Measurements from ENCODE around the gene UBE3D. TPM values are rescaled to one million over a fixed set of nuclear protein-coding genes. Genes with fewer than 3 reads are reported as not detected.

Gene UBE3D
- total and polyA plus RNA-seq, 2 of the 8 experiments (the other 6 are each of a cell fraction or from before 2014, with no cell fraction given), result 5.7 to 16.3 TPM

DNA sequence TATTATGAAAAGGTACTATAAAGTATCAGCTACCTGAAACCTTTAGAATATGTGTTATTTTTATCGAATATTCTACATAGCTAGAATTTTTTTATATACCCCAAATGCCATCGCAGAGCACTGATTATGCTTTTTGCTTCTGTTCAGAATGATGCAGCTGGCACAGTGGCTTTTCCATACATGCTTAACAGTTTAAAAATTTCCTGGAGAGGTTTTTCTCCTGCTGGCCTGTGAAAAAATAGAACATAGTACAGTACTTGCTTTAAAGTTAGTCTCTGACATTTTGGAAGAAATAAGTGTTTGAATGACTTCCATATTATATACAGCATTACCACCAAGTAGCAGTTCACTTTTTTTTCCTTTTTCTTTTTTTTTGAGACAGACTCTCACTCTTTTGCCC lies 7.1 kb upstream of the UBE3D start:
- ChIA-PET POLR2A (ENCODE audit: partially characterized antibody) (no interaction called here), CTCF (ENCODE audit: partially characterized antibody) (no interaction called here)
- Histone ChIP-seq H4K91ac (replicated peaks; ENCODE audit: insufficient read length, low read length) (no peak overlapping the region), H3K56ac (replicated peaks; ENCODE audit: insufficient read length, low read depth, low read length) (no peak overlapping the region), H3K14ac (ENCODE audit: insufficient read length) (no peak overlapping the region), H2AFZ (ENCODE audit: low read length) (no peak overlapping the region), H3K23me2 (ENCODE audit: low read depth, low read length) (no peaks in the 10 kb centered on the region), H3K79me2 (ENCODE audit: control insufficient read depth in 1 of 2, insufficient read depth in 2 of 2, low read length in 2 of 2) (peaks cover 0 to 63% of the 10 kb centered on the region in 2 experiments; a peak in 3 of 4 replicates), H3K9ac (replicated peaks in 1 of 4; ENCODE audit: extremely low read depth in 1 of 4, low read depth in 3 of 4, low read length in 3 of 4) (no peak overlapping the region), H3K4me2 (ENCODE audit: insufficient read depth in 1 of 2, low read depth in 2 of 2, low read length in 2 of 2) (no peak overlapping the region), H3K79me1 (ENCODE audit: low read depth, low read length) (no peaks in the 10 kb centered on the region; the same call in 1 of the 2 replicates), H3K27ac (ENCODE audit: low read depth, low read length) (no peak overlapping the region), H2BK12ac (ENCODE audit: low read depth, low read length) (no peak overlapping the region), H3K4me1 (replicated peaks in 1 of 4; ENCODE audit: control insufficient read depth in 3 of 4, insufficient read depth in 4 of 4, low read length in 3 of 4) (peaks cover 0 to 15% (median 4%) of the 10 kb centered on the region in 4 experiments; a peak in 2 of 7 replicates), H4K20me1 (replicated peaks in 1 of 2; ENCODE audit: control insufficient read depth in 1 of 2, insufficient read depth in 2 of 2, low read length in 2 of 2) (no peaks in the 10 kb centered on the region), H3K27me3 (replicated peaks in 1 of 4; ENCODE audit: control insufficient read depth in 3 of 4, extremely low read depth in 1 of 4, insufficient read depth in 3 of 4, low read length in 3 of 4) (no peaks in the 10 kb centered on the region), H3K4me3 (ENCODE audit: extremely low read depth in 1 of 4, insufficient read depth in 2 of 4, low read depth in 3 of 4, low read length in 4 of 4) (no peak overlapping the region), H2BK120ac (replicated peaks; ENCODE audit: low read depth, low read length) (no peak overlapping the region), H3K4ac (replicated peaks; ENCODE audit: insufficient read length, low read depth, low read length) (no peak overlapping the region), H4K5ac (ENCODE audit: insufficient read length, low read depth, low read length) (no peak overlapping the region), H2BK15ac (ENCODE audit: low read length) (no peak overlapping the region), H3K23ac (ENCODE audit: insufficient read length) (no peak overlapping the region), H2BK5ac (ENCODE audit: low read depth, low read length) (no peak overlapping the region), H3K36me3 (ENCODE audit: control insufficient read depth in 2 of 4, insufficient read depth in 4 of 4, low read length in 3 of 4) (no peaks in the 10 kb centered on the region), H3K9me3 (ENCODE audit: insufficient read depth in 2 of 2, low read depth in 1 of 2, low read length in 1 of 2) (no peaks in the 10 kb centered on the region), H2AK5ac (ENCODE audit: low read depth, low read length) (no peak overlapping the region), H3K18ac (ENCODE audit: extremely low read depth, low read length) (no peak overlapping the region), H2BK20ac (ENCODE audit: low read length) (no peak overlapping the region), H4K8ac (ENCODE audit: extremely low read depth, insufficient read depth, low read length) (no peak overlapping the region)
- WGBS, 2 experiments (ENCODE audit: extremely low coverage in 1 of 2, insufficient coverage in 1 of 2, insufficient read length in 1 of 2, insufficient replicate concordance in 2 of 2, low coverage in 1 of 2, low lambda C conversion rate in 2 of 2, missing lambda C conversion rate in 1 of 2), result 90% methylated on average over 2 of the region's 2 CpGs; no CpG with 5 or more reads in 1 of the 2 experiments
- TF ChIP-seq SRF (IDR thresholded peaks at IDR 0.05; ENCODE audit: low read depth, low read length) (no peak), BCL11A (IDR thresholded peaks at IDR 0.05; ENCODE audit: low read depth in 2 of 2, low read length in 2 of 2) (no peak)
- TF ChIP-seq, protein P1, sequence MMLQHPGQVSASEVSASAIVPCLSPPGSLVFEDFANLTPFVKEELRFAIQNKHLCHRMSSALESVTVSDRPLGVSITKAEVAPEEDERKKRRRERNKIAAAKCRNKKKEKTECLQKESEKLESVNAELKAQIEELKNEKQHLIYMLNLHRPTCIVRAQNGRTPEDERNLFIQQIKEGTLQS (IDR thresholded peaks at IDR 0.05; ENCODE audit: insufficient read depth, low read depth, low read length), result no peak
- TF ChIP-seq, protein P2, sequence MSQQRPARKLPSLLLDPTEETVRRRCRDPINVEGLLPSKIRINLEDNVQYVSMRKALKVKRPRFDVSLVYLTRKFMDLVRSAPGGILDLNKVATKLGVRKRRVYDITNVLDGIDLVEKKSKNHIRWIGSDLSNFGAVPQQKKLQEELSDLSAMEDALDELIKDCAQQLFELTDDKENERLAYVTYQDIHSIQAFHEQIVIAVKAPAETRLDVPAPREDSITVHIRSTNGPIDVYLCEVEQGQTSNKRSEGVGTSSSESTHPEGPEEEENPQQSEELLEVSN (IDR thresholded peaks at IDR 0.05), result no peak
- DNase-seq (ENCODE audit: low read depth in 1 of 2, low spot score in 2 of 2) (no peak), FAIRE-seq (no peak)

All from H1 (cell line).